GM12892 (cell line): Measurements from ENCODE around the gene TMEM30B.

Experiments
- POLR2A ChIP-seq: IDR thresholded peaks from 2 replicates; pipeline ENCODE4 v1.6.1; 2011; ENCODE audit warnings: low read depth, low read length, control low read depth
- TAF1 ChIP-seq: IDR thresholded peaks from 2 replicates; pipeline ENCODE4 v1.6.1; 2011; ENCODE audit warnings: low read depth, mild to moderate bottlenecking, control low read depth, low read length, borderline replicate concordance

GRCh38 chr14:61322799-61323290 is 41.7 kb upstream of the TMEM30B start:
- TF ChIP-seq TAF1 (no peak), POLR2A (no peak)
